GM21723 (cell line): ENCODE data around the gene BSDC1.
A peak's percentile ranks its signal among the peaks of the same experiment; 100 is the strongest.
"Not testable (repeated sequence)": the region's sequence is repeated elsewhere in the genome, so short reads cannot be mapped to it uniquely, and the experiment has no call there.

Experiments
- ATAC-seq: cut with Tn5 transposase; IDR thresholded peaks from one replicate; pipeline ENCODE4 v1.9.1; 2021; ENCODE audit warnings: mild to moderate bottlenecking, moderate library complexity; ENCODE audit not compliant: unreplicated experiment

Gene BSDC1

GRCh38 chr1:32396524-32396923 is 2.3 kb upstream of the BSDC1 start:
- ATAC-seq: not testable (repeated sequence)

GRCh38 chr1:32394890-32395432 is 720 bp upstream of the BSDC1 start:
- peak; percentile 10 for ATAC-seq

DNA sequence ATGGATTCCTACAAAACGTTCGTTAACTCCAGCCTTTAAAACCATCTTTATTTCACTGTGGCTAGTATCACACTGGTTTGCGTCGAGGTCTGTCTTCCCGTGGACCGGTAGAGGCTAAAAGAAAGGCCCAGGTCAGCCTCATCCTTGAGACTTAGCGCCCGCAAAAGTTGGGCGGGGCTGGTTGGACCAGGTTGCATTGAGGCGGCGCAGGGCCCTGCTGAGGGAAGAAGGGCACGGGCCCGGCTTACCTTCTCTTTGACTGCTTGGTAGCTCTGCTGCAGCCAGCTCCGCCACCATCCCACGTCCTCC is 455 bp downstream of the BSDC1 start:
- peak; percentile 19 for ATAC-seq

GRCh38 chr1:32393136-32393535 is 1.1 kb downstream of the BSDC1 start:
- no peak for ATAC-seq

- ATAC-seq: no peak
These were observed 1.9 kb downstream of the BSDC1 start for GRCh38 chr1:32392325-32392724.

GRCh38 chr1:32390904-32391870 is 3.1 kb downstream of the BSDC1 start:
- ATAC-seq: no peak

GRCh38 chr1:32388641-32389040 is 5.6 kb downstream of the BSDC1 start:
- ATAC-seq: no peak

DNA sequence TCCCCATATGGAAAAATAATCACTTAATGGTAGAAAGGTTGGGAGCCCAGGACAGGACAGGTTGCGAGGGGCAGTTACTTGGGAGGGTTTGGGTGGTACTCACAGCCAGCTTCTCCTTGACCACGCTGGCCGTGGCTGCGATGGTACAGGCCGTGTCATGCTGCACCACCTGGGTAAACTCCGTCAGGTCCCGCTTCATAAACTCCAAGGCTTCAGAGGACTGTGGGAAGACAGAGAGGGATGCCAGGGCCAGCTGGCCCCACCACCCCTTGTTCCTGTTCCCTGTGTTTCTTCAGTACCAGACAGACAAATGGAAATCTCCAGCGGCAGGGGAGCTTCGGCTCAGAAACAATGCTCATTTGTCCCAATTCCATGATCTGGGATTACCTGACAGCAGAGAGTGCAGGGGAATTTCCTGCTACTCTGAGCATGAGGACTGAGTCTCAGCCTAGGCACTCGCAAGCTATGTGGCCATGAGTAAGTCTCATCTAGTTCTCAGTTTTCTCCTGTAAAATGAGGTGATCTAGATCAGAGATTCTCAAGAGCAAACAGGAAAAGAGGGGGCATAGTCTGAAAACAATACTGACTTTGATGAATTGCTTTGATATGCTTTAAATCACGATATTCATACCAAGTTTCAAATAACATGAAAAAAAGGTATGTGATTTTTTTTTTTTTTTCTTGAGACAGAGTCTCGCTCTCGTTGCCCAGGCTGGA is 7.4 kb downstream of the BSDC1 start:
- no peak for ATAC-seq

GRCh38 chr1:32380057-32380456 is 14.2 kb downstream of the BSDC1 start:
- no peak for ATAC-seq

- ATAC-seq: no peak
These were observed 16.6 kb downstream of the BSDC1 start for GRCh38 chr1:32377541-32378220.

DNA sequence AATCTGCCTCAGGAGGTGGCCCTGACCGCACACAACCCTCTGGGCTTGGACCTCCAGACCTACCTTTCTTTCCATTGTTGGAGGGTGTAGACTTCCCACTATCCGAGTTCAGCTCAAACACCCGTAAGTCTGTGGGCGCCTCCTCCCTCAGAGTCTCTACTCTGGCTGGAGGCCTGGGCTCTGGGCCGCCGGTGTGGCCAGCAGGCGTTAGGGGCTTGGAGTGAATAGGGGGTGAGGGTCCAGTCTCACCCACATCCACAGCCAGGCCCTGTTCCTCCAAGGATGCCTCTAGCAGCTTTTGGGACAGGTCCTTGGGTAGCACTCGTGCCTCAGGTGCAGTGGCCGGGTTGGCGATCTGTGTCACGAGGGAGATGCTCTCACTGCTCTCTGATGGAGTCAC is 18.0 kb downstream of the BSDC1 start:
- ATAC-seq: no peak

DNA sequence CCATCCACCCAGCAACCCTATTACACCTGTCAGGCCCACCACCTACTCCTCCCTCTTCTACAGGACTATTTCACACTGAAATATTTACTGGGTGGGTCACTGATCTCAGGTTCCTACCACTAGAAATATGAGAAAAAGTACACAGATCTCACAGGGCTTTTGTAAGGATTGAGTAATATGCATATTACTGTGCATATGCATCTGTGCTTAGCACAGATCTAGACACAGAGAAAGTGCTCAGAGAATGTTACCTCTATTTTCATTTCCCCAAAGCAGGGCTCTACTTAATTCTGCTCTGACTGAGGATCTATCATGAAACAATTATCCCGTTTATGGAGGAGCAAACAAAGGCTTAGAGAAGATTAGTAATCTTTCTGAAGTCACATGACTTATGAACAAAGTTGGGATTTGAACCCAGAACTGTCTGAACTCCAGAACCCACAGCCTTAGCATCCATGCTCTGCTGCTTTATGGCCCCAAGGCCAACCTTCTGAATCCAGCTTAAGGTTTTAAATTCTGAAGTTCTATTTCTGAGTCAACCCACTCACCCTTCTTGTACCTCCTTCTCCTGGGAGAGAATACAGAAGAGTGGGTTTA is 20.1 kb downstream of the BSDC1 start:
- no peak for ATAC-seq

DNA sequence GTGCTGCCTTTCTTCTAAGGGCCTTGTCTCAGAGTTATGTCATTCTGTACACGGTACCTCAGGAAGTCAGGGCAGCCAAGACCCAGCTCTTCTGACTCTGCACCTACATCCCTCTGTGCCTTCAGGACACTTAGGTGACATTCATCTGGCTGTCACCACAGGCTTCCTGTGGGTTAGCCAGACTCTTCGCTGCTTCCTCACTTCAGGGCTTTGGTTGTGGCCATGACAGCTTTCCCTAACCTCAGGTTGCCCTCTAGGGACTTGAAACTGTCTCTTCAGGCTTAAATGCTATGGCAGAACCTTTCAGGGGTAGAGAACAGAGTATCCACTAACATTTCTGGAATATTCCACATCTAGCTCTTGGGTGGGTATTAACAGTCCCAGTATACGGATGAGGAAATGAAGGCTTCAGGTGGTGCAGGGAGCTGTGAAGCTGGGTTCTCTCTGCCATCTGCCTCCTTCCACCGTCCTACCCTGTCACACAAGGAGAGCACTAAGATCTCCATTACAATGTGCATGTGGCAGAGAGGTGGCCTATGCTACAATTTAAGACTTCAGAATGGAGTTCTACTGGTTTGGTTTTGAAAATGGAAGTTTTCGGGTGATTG is 22.0 kb downstream of the BSDC1 start:
- no peak for ATAC-seq

DNA sequence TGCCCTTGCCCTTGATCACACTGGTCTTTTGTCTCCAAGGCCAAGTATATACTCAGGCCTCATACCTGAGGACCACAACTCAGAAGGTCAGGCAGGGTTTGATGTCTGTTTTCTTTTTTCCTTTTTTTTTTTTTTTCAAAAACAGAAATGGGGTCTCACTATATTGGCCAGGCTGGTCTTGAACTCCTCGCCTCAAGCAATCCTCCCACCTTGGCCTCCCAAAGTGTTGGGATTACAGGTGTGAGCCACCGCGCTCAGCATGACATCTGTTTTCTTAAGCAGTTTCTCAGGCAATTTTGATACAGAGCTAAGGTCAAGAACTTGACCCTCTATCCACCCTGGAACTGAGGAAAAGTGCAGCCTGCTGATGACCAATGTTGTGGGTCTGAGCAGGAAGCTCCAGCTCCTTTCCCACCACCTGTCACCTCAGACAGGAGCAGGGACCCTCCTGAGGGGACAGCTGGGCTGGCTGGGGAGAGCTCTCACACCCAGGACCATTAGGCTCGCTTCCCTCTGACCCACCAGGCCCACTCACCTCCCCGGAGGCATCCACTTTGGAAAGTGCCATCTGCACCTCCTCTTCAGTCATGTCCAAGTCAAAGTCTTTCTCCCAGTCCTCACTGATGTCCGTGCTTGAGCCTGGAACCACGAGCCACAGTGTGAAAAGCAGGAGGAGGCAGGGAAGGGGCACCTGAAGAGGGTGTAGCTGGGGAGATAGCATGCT is 26.2 kb downstream of the BSDC1 start:
- ATAC-seq: no peak

GRCh38 chr1:32365445-32365844 is 28.8 kb downstream of the BSDC1 start:
- no peak for ATAC-seq

GRCh38 chr1:32364836-32365235 is 29.4 kb downstream of the BSDC1 start:
- ATAC-seq: no peak

GRCh38 chr1:32363713-32364112 is 30.5 kb downstream of the BSDC1 start:
- ATAC-seq: no peak

GRCh38 chr1:32362474-32363313 is 31.5 kb downstream of the BSDC1 start, which contains the start of the genes FAM229A and TSSK3:
Gene FAM229A (minus strand): TSS chr1:32362485. CDS start chr1:32362091, 394 bp downstream.
Gene TSSK3 (plus strand): TSS chr1:32362539. CDS start chr1:32362702, 163 bp downstream.
- ATAC-seq: no peak
